Activated CD4-positive, alpha-beta T cell treated with anti-CD3 and anti-CD28 coated beads, Interleukin-2, amount 10 ng/mL, durations not matched to agents 7 days and 5 days (primary cell): ENCODE measurements around the gene MBLAC2. TPM values are rescaled to one million over a fixed set of nuclear protein-coding genes. Genes with fewer than 3 reads are reported as not detected.

Experiments used
- CTCF ChIA-PET: fragments of 350-600 bp; sonication (Branson Sonifier 250); formaldehyde crosslinking; loops from one replicate; lab custom pipeline; 2021; ENCODE audit warnings: antibody characterized with exemption; lab: Charles Lee
- POLR2A ChIA-PET: fragments of 350-600 bp; sonication (Branson Sonifier 250); formaldehyde crosslinking; loops from one replicate; lab custom pipeline; 2021; ENCODE audit warnings: antibody characterized with exemption; lab: Charles Lee
- DNase-seq: peaks from one replicate; pipeline ENCODE4 v3.0.0-alpha.2; 2020
- H3K27ac Mint-ChIP-seq: one replicate; pipeline ENCODE4 v1.8.0; 2021; ENCODE audit warnings: mild to moderate bottlenecking, moderate library complexity, mixed read lengths
- H3K27me3 Mint-ChIP-seq: one replicate; pipeline ENCODE4 v1.8.0; 2021; ENCODE audit warnings: mixed read lengths
- H3K36me3 Mint-ChIP-seq: one replicate; pipeline ENCODE4 v1.8.0; 2021; ENCODE audit warnings: low read depth, mixed read lengths
- H3K4me1 Mint-ChIP-seq: one replicate; pipeline ENCODE4 v1.8.0; 2021; ENCODE audit warnings: mixed read lengths
- H3K4me3 Mint-ChIP-seq: one replicate; pipeline ENCODE4 v1.8.0; 2021; ENCODE audit warnings: mild to moderate bottlenecking, moderate library complexity, mixed read lengths
- H3K9me3 Mint-ChIP-seq: one replicate; pipeline ENCODE4 v1.8.0; 2021; ENCODE audit warnings: mixed read lengths
- total RNA-seq, 2 experiments: library from RNA; stranded (reverse); gene quantifications; one replicate each; pipeline ENCODE4 v1.2.3, GENCODE V29; 2021

MBLAC2 gene
- 1 to 10 TPM; 6.1 to 7.3 TPM for total RNA-seq

DNA sequence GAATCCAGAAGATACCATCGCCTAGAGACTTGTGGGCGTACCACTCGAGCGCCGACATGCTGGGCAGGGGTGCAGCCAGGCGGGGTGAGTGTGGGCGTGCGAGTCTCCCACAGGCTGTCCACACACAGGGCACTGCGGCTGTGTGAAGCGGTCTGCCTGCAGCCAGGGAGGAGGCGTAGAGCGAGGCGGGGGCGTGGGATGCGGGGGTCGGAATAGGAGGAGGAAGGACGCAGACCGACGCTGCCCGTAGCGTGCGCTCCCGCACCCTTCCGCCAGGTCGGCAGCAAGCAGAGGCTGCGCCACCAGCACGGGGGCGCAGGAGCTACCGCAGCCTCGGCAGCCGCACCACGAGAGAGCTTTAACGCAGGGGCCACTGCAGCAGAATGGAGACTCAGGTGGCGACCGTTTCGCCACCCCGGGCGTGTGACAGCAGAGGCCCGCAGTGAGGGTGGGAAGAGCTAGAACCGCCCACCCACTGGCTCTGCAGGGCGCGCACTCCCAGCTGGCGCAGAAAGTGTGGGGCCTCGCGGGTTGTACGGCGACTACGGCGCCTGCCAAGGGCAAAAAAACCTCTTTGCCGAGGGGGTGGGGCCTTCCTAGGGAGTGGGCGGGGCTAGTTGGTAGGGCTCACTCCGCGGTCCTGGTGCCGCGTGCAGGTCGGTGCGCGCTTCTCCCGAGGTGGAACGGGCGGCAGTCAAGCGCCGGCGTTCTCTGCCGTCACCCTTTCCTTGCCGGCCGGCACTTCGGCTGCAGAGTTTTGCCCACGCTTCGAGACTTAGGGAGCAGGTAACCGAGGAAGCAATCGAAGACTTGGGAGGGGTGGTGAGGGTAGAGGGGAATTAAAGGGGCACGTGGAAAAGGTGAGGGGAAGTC lies at the start of gene MBLAC2, which contains the start of gene POLR3G:
MBLAC2 (minus strand) TSS at position 537 of the 873 bp plus-strand sequence; CDS start at position 58, 479 bp downstream.
POLR3G (plus strand) TSS at position 630 of the 873 bp plus-strand sequence. CDS start 10,704 bp downstream, outside the sequence.
- DNase-seq: peak; percentile 95
- Mint-ChIP-seq H3K4me1 (peaks cover 44% of the 10 kb centered on the region), H3K4me3 (peak within 1 kb of the TSS; percentile 98), H3K9me3 (peaks cover 4% of the 10 kb centered on the region), H3K27me3 (no peaks in the 10 kb centered on the region), H3K27ac (peak within 1 kb of the TSS; percentile 97), H3K36me3 (peaks cover 17% of the 10 kb centered on the region)
- POLR2A ChIA-PET: interaction anchor here (0.5 to 1.0 kb wide), 3 partner anchors 12 to 841 kb away, joined by 3 to 6 read pairs (median 5); partner anchors contain the start of gene CETN3
- CTCF ChIA-PET: interaction anchor here (0.8 to 1.1 kb wide), 6 partner anchors 13 to 64 kb away, joined by 3 to 4 read pairs (median 3); partner anchors contain the start of gene CETN3

DNA sequence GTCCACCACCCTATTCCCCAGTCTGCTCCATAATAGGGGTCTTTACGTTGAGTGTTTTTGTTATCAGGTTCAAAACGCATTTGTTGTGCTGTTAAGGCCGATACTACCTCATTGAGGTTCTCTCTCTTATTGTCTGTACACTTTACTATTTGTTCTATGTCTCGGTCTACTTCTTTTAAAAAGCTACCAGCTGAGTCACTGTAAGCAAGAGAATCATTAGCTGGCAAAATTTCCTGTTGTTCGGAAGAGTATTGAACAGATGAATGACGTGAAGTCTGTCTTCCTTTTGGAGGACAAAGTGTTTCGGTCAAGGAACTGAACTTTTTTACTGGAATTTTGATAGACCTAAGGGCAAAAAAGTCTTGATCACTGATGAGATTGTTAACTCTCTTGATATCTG lies 44.5 kb upstream of the MBLAC2 start:
- DNase-seq: no peak
- H3K4me3 Mint-ChIP-seq: no peak overlapping the region
- H3K27me3 Mint-ChIP-seq: no peaks in the 10 kb centered on the region
- peaks cover 7% of the 10 kb centered on the region for H3K4me1 Mint-ChIP-seq
- ChIA-PET CTCF (no interaction called here), POLR2A (no interaction called here)
- no peak overlapping the region for H3K27ac Mint-ChIP-seq
- no peaks in the 10 kb centered on the region for H3K9me3 Mint-ChIP-seq
- peaks cover 50% of the 10 kb centered on the region for H3K36me3 Mint-ChIP-seq

DNA sequence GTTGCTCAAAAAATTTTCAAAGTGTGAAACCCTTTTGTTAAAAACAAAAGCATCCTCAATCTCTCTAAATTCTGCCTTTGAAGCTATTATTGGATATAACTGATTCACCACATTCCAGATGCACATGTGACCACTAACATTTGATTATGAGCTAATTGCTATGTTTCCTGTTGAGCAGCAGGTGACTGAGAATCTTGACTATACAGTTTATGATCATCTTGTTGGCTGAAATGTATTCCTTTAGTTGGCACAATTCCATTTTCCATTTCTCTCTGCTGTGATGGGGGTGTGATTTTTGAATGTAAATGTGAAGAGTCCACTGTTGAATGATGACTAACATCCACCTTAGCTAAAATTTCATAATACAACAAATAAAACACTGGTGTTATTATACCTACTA lies 44.1 kb upstream of the MBLAC2 start:
- no peak overlapping the region for H3K4me3 Mint-ChIP-seq
- no peaks in the 10 kb centered on the region for H3K9me3 Mint-ChIP-seq
- peaks cover 7% of the 10 kb centered on the region for H3K4me1 Mint-ChIP-seq
- no peak for DNase-seq
- peaks cover 49% of the 10 kb centered on the region for H3K36me3 Mint-ChIP-seq
- ChIA-PET CTCF (no interaction called here), POLR2A (no interaction called here)
- no peaks in the 10 kb centered on the region for H3K27me3 Mint-ChIP-seq
- H3K27ac Mint-ChIP-seq: no peak overlapping the region

DNA sequence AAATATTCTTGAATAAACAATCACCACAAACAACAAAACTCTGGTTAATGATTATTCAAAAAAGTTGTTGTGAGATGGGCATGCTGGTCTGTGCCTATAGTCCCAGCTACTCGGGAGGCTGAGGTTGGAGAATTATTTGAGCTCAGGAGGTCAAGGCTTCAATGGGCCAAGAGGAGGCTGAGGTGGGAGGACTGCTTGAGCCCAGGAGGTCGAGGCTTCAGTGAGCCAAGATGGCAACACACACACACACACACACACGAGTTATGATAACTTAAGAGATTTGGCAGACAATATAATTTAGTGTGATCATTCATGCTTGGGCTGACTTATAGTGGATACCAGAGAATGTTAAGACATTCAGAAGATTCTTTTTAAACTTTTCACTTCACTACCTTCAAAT lies 39.9 kb upstream of the MBLAC2 start:
- H3K27me3 Mint-ChIP-seq: no peaks in the 10 kb centered on the region
- POLR2A ChIA-PET: no interaction called here
- CTCF ChIA-PET: interaction anchor here (0.6 kb wide), 1 partner anchor 815 kb away, joined by 3 read pairs; no protein-coding TSS in a partner anchor

DNA sequence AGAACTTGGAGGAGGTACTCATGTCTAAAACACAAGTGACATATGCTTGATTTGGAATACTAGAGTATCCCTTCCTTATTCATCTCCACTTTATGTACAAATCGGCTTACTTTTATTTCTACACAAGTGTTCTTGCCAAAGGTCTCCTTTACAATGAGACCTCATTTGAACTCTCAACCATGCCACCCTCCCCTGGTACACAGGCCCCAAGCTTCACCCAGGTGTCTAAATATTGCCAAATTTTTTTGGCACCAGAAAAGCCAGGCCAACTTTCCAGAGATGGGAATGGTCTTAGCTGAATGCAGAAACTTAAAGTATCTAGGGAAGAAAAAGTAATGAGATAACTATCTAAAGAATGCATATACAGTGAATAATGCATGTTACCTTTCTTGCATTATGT lies 35.9 kb upstream of the MBLAC2 start:
- Mint-ChIP-seq H3K36me3 (peaks cover 7% of the 10 kb centered on the region), H3K4me1 (peaks cover 7% of the 10 kb centered on the region), H3K9me3 (no peaks in the 10 kb centered on the region), H3K27me3 (no peaks in the 10 kb centered on the region), H3K4me3 (no peak overlapping the region), H3K27ac (no peak overlapping the region)
- POLR2A ChIA-PET: no interaction called here
- CTCF ChIA-PET: no interaction called here
- no peak for DNase-seq

More for the DNA sequence above, 39.9 kb upstream of the MBLAC2 start:
- Mint-ChIP-seq H3K27ac (no peak overlapping the region), H3K4me1 (peaks cover 7% of the 10 kb centered on the region), H3K9me3 (no peaks in the 10 kb centered on the region), H3K36me3 (peaks cover 21% of the 10 kb centered on the region), H3K4me3 (no peak overlapping the region)
- no peak for DNase-seq

DNA sequence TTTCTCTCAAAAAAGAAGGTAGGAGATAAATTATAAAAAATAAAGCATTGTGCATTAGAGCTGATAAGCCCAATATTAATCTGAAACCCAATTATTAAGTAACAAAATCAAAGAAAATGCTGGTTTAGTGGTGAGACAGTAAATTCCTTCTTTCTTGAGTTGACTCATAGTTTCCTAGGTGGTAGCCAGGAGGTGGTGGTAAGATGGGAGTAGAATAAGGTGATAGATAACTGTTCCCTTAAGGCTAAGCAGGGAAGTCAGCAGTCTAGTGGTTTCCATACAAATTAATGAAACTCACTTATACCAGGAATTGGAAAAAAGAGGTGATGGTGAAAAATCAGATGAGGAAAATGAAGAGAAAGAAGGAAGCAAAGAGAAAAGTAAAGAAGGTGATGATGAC lies 31.6 kb upstream of the MBLAC2 start:
- DNase-seq: no peak
- H3K27me3 Mint-ChIP-seq: no peaks in the 10 kb centered on the region
- no peak overlapping the region for H3K27ac Mint-ChIP-seq
- H3K4me3 Mint-ChIP-seq: no peak overlapping the region
- H3K4me1 Mint-ChIP-seq: peaks cover 7% of the 10 kb centered on the region
- POLR2A ChIA-PET: no interaction called here
- H3K36me3 Mint-ChIP-seq: no peaks in the 10 kb centered on the region
- CTCF ChIA-PET: interaction anchor here (1.6 kb wide), 1 partner anchor 24 kb away, joined by 4 read pairs; the partner anchor contains the start of gene LYSMD3
- H3K9me3 Mint-ChIP-seq: no peaks in the 10 kb centered on the region

DNA sequence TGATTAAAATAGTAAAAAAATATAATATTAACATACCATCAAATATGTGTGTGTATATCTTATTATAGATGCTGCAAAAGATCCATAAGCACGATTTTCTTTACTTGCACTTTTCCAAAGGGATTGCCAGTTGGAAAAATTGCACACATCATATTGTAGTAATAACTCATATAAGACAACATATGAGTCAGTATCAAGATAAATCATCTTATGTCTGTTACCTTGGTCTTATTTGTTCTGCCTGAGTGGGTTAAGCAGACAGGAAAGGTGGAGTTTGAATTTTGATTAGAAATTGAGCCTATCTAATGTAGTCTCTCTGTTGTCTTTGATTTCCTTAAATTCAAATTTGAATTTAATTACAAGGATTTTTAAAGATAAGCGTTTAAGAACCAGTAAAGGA lies 30.2 kb upstream of the MBLAC2 start:
- Mint-ChIP-seq H3K4me3 (no peak overlapping the region), H3K4me1 (peaks cover 7% of the 10 kb centered on the region), H3K36me3 (no peaks in the 10 kb centered on the region), H3K27me3 (no peaks in the 10 kb centered on the region), H3K27ac (no peak overlapping the region), H3K9me3 (no peaks in the 10 kb centered on the region)
- CTCF ChIA-PET: interaction anchor here (1.2 to 1.6 kb wide), 2 partner anchors 25 to 30 kb away, joined by 3 to 4 read pairs; partner anchors contain the start of genes LYSMD3, MBLAC2 and POLR3G
- DNase-seq: no peak
- POLR2A ChIA-PET: no interaction called here

DNA sequence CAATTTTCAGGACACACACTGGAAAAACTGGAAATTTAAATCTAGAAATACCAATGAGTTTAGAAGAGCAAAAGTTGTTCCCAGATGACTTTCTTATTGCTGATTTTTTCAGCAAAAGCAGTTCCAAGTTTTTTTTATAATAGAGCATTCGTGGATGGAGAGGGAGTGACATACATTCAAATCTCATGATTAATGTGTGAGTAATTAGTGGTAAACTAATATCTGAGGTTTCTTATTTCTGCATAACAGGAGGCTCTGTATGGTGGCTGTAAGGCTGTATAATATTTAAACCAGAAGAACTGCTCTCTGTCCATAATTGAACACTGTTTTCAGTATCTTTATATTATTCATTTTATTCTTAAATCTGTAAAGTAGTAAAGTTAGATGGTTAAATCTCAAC lies 29.0 kb upstream of the MBLAC2 start:
- CTCF ChIA-PET: no interaction called here
- Mint-ChIP-seq H3K4me1 (peaks cover 7% of the 10 kb centered on the region), H3K36me3 (no peaks in the 10 kb centered on the region), H3K27me3 (no peaks in the 10 kb centered on the region), H3K9me3 (no peaks in the 10 kb centered on the region), H3K4me3 (no peak overlapping the region), H3K27ac (no peak overlapping the region)
- POLR2A ChIA-PET: no interaction called here
- DNase-seq: no peak

DNA sequence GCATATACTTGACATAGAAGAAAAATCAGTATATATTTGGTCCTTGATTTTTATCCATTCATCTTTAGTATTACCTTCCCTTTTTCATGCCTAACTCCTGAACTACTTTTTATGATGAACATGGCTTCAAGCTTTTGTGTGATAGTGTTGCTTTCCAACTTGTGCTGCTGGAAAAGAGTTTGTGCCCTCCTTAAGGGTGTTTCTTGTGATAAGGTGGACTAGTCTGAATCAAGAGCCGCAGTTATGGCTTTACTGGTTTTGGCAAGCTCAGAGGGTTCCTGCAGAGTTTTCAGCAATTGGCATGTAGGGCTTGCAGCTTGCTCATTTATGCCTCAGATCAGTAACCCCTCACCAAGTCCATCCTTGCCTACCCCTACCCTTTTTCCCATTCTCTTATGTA lies 20.6 kb upstream of the MBLAC2 start:
- Mint-ChIP-seq H3K9me3 (peaks cover 3% of the 10 kb centered on the region), H3K4me1 (no peaks in the 10 kb centered on the region), H3K27ac (no peak overlapping the region), H3K4me3 (no peak overlapping the region), H3K36me3 (peaks cover 7% of the 10 kb centered on the region), H3K27me3 (no peaks in the 10 kb centered on the region)
- CTCF ChIA-PET: no interaction called here
- no peak for DNase-seq
- POLR2A ChIA-PET: no interaction called here

DNA sequence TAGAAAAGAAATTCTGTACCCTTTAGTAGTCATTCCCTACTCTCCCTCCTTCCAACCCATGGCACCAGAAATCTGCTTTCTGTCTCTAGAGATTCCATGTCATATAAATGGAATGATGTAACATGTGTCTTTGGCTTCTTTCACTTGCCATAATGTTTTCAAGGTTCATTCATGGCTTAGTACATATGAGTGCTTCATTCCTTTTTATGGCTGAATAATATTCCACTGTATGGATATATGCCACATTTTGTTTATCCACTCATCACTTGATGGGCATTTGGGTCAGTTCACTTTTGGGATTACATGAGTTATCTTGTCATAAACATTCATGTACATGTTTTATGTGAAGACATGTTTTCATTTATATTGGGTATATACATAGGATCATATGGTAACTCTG lies 19.5 kb upstream of the MBLAC2 start:
- H3K4me3 Mint-ChIP-seq: no peak overlapping the region
- no peaks in the 10 kb centered on the region for H3K27me3 Mint-ChIP-seq
- H3K36me3 Mint-ChIP-seq: peaks cover 7% of the 10 kb centered on the region
- H3K4me1 Mint-ChIP-seq: no peaks in the 10 kb centered on the region
- peaks cover 3% of the 10 kb centered on the region for H3K9me3 Mint-ChIP-seq
- no peak overlapping the region for H3K27ac Mint-ChIP-seq
- POLR2A ChIA-PET: no interaction called here
- DNase-seq: no peak
- CTCF ChIA-PET: interaction anchor here (1.2 kb wide), 1 partner anchor 19 kb away, joined by 3 read pairs; no protein-coding TSS in a partner anchor

DNA sequence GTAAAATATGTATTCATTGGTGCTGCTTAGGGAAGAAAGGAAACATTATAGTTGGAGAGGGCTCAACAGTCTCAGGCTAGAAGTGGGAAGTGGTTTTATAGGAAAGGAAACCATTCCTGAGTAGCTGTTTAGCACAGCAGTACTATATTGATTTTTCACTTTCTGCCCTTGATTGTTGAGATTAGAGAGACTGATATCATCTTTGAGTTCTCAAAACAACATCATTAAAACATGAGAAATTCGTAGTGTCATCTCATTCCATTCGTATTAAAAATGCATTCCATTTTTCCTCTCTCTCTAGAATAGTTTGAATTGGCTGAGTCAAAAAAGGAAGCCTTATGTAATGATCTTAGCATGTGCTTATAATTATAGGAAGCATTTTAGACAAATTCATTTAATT lies 14.2 kb upstream of the MBLAC2 start:
- Mint-ChIP-seq H3K9me3 (no peaks in the 10 kb centered on the region), H3K36me3 (peaks cover 7% of the 10 kb centered on the region), H3K4me3 (no peak overlapping the region), H3K27ac (no peak overlapping the region), H3K4me1 (no peaks in the 10 kb centered on the region), H3K27me3 (no peaks in the 10 kb centered on the region)
- DNase-seq: no peak
- ChIA-PET CTCF (interaction anchor here (1.4 kb wide), 1 partner anchor 11 kb away, joined by 4 read pairs; no protein-coding TSS in a partner anchor), POLR2A (no interaction called here)

DNA sequence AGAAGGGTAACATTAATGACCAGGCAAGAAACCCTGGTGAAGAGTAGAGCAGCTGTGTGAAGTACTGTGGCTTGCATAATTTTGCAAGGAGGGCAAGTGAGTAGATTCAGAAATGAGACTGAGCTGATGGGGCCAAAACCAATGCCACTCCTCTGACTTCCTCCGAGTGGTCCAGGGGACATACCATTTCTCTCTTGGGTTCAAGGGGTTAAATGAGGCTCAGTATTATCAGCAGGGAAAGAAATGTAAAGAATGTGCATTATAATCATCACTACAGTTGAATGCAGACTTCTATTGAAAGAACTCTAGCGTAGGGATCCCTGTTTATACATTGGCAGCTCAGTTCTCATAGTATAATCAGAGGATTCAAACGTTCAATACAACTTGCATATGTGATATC lies 10.0 kb upstream of the MBLAC2 start:
- no peak for DNase-seq
- ChIA-PET POLR2A (no interaction called here), CTCF (no interaction called here)
- H3K27me3 Mint-ChIP-seq: no peaks in the 10 kb centered on the region
- H3K4me1 Mint-ChIP-seq: no peaks in the 10 kb centered on the region
- peaks cover 6% of the 10 kb centered on the region for H3K36me3 Mint-ChIP-seq
- H3K9me3 Mint-ChIP-seq: no peaks in the 10 kb centered on the region
- H3K27ac Mint-ChIP-seq: no peak overlapping the region
- H3K4me3 Mint-ChIP-seq: no peak overlapping the region

DNA sequence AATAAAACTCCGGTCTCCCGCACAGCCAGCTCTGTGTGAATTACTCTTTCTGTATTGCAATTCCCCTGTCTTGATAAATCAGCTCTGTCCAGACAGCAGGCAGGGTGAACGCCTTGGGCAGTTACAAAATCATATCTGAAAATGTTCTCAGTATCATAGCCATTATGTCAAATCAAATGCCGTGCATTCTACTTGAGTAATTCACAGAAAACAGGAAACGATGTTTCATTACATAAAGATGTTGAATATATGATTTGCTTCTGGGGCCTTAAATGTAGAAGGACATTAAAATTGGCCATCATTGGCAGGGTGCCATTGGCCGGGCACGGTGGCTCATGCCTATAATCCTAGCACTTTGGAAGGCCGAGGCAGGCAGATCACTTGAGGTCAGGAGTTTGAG lies 8.6 kb upstream of the MBLAC2 start:
- no peaks in the 10 kb centered on the region for H3K4me1 Mint-ChIP-seq
- peaks cover 6% of the 10 kb centered on the region for H3K36me3 Mint-ChIP-seq
- CTCF ChIA-PET: interaction anchor here (0.6 kb wide), 1 partner anchor 1757 kb away, joined by 4 read pairs; no protein-coding TSS in a partner anchor
- POLR2A ChIA-PET: no interaction called here
- H3K27me3 Mint-ChIP-seq: no peaks in the 10 kb centered on the region
- DNase-seq: no peak
- H3K9me3 Mint-ChIP-seq: no peaks in the 10 kb centered on the region
- no peak overlapping the region for H3K27ac Mint-ChIP-seq
- no peak overlapping the region for H3K4me3 Mint-ChIP-seq
